ENCODE data around the gene LNX2.

GRCh38 chr13:27593267-27593666, 27.1 kb downstream of the LNX2 start:
- TF ChIP-seq CTCF (conservative IDR thresholded peaks at IDR 0.05 in 1 of 2, IDR thresholded peaks at IDR 0.05 in 1 of 2; ENCODE audit: extremely low read depth in 1 of 2, insufficient read depth in 1 of 2, low read depth in 1 of 2, low read length in 2 of 2) (no peak), EZH2 (IDR thresholded peaks at IDR 0.05; ENCODE audit: borderline replicate concordance, low read length) (no peak)

Measured in mammary epithelial cell (primary cell).